Gastrocnemius medialis (tissue), 4 donors: ENCODE data around the gene CLRN1.

Experiments
- POLR2A ChIP-seq, 2 donors: fragments of 450-650 bp; IDR thresholded peaks; one replicate each; pipeline ENCODE4 v1.6.1; 2017; ENCODE audit warnings: antibody characterized with exemption in 2 of 2, mild to moderate bottlenecking in 2 of 2, moderate library complexity in 2 of 2
- TF ChIP-seq, protein P1 (sequence below), 5 experiments: fragments of 450-650 bp in 3 of 5; fragments of 200-600 bp in 2 of 5; sonication (generic) in 2 of 5; IDR thresholded peaks in 4 of 5; conservative IDR thresholded peaks in 1 of 5; 1 replicate in 4 of 5; 2 replicates in 1 of 5; pipeline ENCODE4 v1.5.1; 2016 to 2019; ENCODE audit warnings: antibody characterized with exemption in 5 of 5, mild to moderate bottlenecking in 3 of 5, moderate library complexity in 3 of 5

DNA sequence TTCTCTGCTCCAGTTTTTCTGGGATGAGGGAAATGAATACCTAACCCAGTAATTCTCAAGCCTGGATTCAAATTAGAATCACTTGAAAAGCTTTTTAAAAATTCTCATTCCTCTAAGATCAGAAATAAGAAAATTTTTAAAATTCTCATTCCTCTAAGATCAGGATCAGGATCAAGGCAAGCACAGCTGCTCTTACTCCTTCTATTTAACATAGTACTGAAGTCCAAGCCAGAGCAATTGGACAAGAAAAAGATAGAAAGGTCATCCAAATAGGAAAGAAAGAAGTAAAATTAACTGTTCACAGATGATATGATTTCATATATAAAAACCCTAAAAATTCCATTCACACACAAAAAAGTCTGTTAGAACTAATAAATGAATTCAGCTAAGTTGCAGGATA is 24.2 kb upstream of the CLRN1 start:
- no peak for TF ChIP-seq POLR2A (IDR thresholded peaks at IDR 0.05)
- TF ChIP-seq, protein P1, sequence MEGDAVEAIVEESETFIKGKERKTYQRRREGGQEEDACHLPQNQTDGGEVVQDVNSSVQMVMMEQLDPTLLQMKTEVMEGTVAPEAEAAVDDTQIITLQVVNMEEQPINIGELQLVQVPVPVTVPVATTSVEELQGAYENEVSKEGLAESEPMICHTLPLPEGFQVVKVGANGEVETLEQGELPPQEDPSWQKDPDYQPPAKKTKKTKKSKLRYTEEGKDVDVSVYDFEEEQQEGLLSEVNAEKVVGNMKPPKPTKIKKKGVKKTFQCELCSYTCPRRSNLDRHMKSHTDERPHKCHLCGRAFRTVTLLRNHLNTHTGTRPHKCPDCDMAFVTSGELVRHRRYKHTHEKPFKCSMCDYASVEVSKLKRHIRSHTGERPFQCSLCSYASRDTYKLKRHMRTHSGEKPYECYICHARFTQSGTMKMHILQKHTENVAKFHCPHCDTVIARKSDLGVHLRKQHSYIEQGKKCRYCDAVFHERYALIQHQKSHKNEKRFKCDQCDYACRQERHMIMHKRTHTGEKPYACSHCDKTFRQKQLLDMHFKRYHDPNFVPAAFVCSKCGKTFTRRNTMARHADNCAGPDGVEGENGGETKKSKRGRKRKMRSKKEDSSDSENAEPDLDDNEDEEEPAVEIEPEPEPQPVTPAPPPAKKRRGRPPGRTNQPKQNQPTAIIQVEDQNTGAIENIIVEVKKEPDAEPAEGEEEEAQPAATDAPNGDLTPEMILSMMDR (IDR thresholded peaks at IDR 0.05 in 4 of 5, conservative IDR thresholded peaks at IDR 0.05 in 1 of 5): no peak
